ENCODE measurements around the gene RTL9. TPM values are rescaled to one million over a fixed set of nuclear protein-coding genes. Genes with fewer than 3 reads are reported as not detected.

Gene RTL9
- total and polyA plus RNA-seq, 2 experiments from 2014 or later: 0.31 TPM; not detected in 1

- TF ChIP-seq STAT1 (IDR thresholded peaks at IDR 0.05; ENCODE audit: unreplicated experiment) (no peak), EZH2phosphoT487 (IDR thresholded peaks at IDR 0.05; ENCODE audit: unreplicated experiment) (no peak), POLR2AphosphoS5 (IDR thresholded peaks at IDR 0.05; ENCODE audit: low read depth) (no peak)
Measured at GRCh38 chrX:110374559-110374958, 15.9 kb downstream of the RTL9 start (continued).

- TF ChIP-seq POLR2AphosphoS5 (IDR thresholded peaks at IDR 0.05; ENCODE audit: low read depth) (no peak), ZNF462 (CRISPR knock-in tag; IDR thresholded peaks at IDR 0.05) (no peak), EZH2 (IDR thresholded peaks at IDR 0.05; ENCODE audit: low read depth, unreplicated experiment) (no peak), EZH2phosphoT487 (IDR thresholded peaks at IDR 0.05; ENCODE audit: unreplicated experiment) (no peak), STAT1 (IDR thresholded peaks at IDR 0.05; ENCODE audit: unreplicated experiment) (no peak), ZNF331 (CRISPR knock-in tag; IDR thresholded peaks at IDR 0.05; ENCODE audit: low read depth) (no peak), CTCF (conservative IDR thresholded peaks at IDR 0.05; ENCODE audit: low read depth in 2 of 2) (no peak), CREB1 (CRISPR knock-in tag; IDR thresholded peaks at IDR 0.05; ENCODE audit: low read depth) (no peak), JUNB (IDR thresholded peaks at IDR 0.05; ENCODE audit: unreplicated experiment) (no peak), ZNF114 (CRISPR knock-in tag; IDR thresholded peaks at IDR 0.05) (no peak), NANOG (IDR thresholded peaks at IDR 0.05; ENCODE audit: borderline replicate concordance) (no peak)
- TF ChIP-seq, protein P1, sequence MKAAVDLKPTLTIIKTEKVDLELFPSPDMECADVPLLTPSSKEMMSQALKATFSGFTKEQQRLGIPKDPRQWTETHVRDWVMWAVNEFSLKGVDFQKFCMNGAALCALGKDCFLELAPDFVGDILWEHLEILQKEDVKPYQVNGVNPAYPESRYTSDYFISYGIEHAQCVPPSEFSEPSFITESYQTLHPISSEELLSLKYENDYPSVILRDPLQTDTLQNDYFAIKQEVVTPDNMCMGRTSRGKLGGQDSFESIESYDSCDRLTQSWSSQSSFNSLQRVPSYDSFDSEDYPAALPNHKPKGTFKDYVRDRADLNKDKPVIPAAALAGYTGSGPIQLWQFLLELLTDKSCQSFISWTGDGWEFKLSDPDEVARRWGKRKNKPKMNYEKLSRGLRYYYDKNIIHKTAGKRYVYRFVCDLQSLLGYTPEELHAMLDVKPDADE (IDR thresholded peaks at IDR 0.05): no peak
- TF ChIP-seq, protein P2, sequence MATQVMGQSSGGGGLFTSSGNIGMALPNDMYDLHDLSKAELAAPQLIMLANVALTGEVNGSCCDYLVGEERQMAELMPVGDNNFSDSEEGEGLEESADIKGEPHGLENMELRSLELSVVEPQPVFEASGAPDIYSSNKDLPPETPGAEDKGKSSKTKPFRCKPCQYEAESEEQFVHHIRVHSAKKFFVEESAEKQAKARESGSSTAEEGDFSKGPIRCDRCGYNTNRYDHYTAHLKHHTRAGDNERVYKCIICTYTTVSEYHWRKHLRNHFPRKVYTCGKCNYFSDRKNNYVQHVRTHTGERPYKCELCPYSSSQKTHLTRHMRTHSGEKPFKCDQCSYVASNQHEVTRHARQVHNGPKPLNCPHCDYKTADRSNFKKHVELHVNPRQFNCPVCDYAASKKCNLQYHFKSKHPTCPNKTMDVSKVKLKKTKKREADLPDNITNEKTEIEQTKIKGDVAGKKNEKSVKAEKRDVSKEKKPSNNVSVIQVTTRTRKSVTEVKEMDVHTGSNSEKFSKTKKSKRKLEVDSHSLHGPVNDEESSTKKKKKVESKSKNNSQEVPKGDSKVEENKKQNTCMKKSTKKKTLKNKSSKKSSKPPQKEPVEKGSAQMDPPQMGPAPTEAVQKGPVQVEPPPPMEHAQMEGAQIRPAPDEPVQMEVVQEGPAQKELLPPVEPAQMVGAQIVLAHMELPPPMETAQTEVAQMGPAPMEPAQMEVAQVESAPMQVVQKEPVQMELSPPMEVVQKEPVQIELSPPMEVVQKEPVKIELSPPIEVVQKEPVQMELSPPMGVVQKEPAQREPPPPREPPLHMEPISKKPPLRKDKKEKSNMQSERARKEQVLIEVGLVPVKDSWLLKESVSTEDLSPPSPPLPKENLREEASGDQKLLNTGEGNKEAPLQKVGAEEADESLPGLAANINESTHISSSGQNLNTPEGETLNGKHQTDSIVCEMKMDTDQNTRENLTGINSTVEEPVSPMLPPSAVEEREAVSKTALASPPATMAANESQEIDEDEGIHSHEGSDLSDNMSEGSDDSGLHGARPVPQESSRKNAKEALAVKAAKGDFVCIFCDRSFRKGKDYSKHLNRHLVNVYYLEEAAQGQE (IDR thresholded peaks at IDR 0.05; ENCODE audit: unreplicated experiment): no peak
- H4K20me1 ChIP-seq (replicated peaks; ENCODE audit: insufficient read depth): no peaks in the 10 kb centered on the region
- no peak for DNase-seq (ENCODE audit: low spot score)
- H3K79me2 ChIP-seq (replicated peaks; ENCODE audit: insufficient read depth): no peaks in the 10 kb centered on the region
- Mint-ChIP-seq H3K27me3 (ENCODE audit: insufficient read depth, low read depth, poor library complexity) (peaks cover 2% of the 10 kb centered on the region), H3K27ac (no peak overlapping the region), H3K36me3 (ENCODE audit: low read depth) (no peaks in the 10 kb centered on the region), H3K4me3 (no peak overlapping the region), H3K9me3 (no peaks in the 10 kb centered on the region; the same call in 2 of the 3 replicates), H3K4me1 (no peaks in the 10 kb centered on the region)
- H3K4me3 ChIP-seq: no peak overlapping the region
- no peaks in the 10 kb centered on the region for H3K36me3 ChIP-seq (ENCODE audit: insufficient read depth)
- ATAC-seq: no peak
- no peak overlapping the region for H3K4me2 ChIP-seq
- no peaks in the 10 kb centered on the region for H3K27me3 ChIP-seq (ENCODE audit: insufficient read depth)
- H3K9me2 ChIP-seq (ENCODE audit: insufficient read depth): no peaks in the 10 kb centered on the region
- no peaks in the 10 kb centered on the region for H3K4me1 ChIP-seq (ENCODE audit: insufficient read depth)
- no peak overlapping the region for H3K27ac ChIP-seq (ENCODE audit: low read depth)
- H2AFZ ChIP-seq: no peak overlapping the region
- no peaks in the 10 kb centered on the region for H3F3A ChIP-seq (replicated peaks; ENCODE audit: low read depth)
Measured at GRCh38 chrX:110381216-110381615, 22.6 kb downstream of the RTL9 start.
